Measurements from ENCODE around the gene PHF21A.

Gene PHF21A

DNA sequence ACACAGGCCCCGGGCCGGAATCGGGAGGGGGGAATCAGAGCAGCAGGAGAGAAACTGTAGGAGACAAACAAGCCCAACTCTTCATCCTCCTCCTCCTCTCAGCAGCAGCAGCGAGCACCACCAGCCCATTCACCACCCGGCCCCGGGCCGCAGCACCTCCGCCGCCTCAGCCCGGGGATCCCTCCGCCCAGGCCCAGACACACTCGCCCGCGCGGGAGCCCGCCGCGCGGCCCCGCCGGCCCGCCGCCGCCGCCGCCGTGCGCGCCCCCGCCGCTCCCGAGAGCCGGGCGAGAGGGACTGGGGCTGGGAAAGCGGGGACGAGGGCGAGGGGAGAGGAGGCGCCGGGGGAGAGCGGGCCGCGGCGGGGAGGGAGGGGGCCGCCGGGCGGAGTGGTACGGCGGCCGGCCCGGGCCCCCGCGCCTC lies at the start of gene PHF21A:
TSS of gene PHF21A (minus strand) at position 154 of the 423 bp plus-strand sequence. CDS start 37,235 bp downstream, outside the sequence.
- in situ Hi-C loops (cut with MboI; ENCODE audit: low sequenced_read_pairs) = no loop called here

DNA sequence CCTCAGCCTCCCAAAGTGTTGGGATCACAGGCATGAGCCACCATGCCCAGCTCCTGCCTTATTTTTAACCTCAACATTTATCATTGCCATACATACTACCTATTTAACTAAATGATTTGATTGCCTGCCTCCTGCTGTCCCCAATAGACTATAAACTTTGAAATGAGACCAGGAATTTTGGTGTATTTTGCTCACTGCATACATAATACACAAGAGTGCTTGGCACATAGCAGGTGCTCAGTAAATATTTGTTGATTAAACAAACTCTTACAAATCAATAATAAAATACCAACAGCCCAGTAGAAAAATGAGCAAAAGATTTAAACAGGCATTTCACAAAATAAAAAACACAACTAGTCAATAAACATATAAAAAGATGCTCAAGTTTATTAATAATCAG lies 49.5 kb upstream of the PHF21A start:
- in situ Hi-C loops (cut with MboI; ENCODE audit: low sequenced_read_pairs) = no loop called here

DNA sequence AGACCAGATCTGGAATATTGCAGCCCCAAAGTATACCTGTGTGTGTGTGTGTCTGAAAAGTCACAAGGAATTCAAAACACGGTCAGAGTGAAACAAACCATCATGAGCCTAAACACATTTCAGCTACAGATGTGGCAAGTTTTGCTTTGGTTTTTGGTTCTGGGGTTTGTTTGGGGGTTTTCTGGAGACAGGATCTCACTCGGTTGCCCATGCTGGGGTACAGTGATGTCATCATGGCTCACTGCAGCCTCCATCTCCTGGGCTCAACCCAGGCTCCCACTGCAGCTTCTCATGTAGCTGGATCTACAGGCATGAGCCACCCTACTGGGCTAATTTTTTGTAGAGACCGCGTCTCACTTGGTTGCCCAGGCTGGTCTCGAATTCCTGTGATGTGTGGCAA lies 41.4 kb upstream of the PHF21A start:
- in situ Hi-C loops (cut with MboI; ENCODE audit: low sequenced_read_pairs) = no loop called here

DNA sequence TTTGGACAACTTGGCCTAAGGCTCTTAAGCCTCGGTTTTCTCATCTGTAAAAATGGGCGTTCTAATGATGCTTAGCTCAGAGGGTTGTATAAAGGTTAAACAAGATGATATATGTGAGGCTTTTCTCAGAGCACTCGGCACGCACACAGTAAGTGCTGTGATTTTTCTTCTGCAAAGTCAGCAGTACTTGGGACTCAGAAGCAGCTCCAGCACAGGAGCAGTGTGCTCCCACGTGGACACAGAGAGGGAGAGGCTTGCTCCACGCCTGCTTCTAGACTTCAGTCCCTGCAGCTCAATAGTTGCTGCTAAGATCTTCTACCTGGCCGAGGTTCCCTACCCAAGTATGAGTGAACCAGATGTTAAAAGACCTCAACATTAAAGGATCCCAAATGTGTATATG lies 39.9 kb upstream of the PHF21A start:
- in situ Hi-C loops (cut with MboI; ENCODE audit: low sequenced_read_pairs) = no loop called here

DNA sequence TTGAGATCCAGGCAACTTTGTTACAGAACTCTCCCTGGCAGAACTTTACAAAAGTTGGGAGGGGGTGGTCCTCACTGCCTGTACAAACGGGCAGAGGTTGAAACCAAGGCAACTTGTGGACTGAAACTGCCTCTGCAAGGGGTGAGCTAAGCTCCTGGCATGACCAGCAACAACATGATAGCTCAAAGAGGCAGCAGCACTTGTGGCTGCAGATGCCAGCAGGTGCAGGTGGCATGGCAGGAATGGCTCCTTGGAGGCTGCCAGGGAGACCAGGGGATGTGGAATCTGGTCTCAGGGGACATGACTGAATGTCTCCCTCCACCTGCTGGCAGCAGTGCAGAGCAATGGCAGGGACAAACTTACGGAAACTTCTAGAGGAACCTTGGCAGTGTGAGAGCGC lies 38.8 kb upstream of the PHF21A start:
- in situ Hi-C loops (cut with MboI; ENCODE audit: low sequenced_read_pairs) = no loop called here

DNA sequence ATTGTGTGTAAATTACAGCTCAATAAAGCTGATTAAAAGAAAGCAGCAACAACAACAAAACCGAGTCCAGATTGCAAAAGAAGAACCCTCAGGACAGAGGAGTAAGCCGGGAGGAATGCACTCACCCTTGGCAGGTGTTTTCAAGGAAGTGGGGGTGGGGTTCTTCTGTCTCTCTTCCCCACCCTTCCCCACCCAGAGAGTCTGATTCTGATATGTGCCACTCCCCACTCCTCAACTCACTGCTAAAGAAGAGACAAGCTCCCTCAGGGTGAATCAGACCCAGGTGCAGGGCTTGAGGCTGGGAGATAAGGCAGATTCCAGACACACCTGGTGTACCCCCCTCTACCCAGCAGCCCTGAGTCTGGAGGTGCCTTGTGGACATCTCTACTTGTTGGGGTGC lies 38.4 kb upstream of the PHF21A start:
- in situ Hi-C loops (cut with MboI; ENCODE audit: low sequenced_read_pairs) = no loop called here

DNA sequence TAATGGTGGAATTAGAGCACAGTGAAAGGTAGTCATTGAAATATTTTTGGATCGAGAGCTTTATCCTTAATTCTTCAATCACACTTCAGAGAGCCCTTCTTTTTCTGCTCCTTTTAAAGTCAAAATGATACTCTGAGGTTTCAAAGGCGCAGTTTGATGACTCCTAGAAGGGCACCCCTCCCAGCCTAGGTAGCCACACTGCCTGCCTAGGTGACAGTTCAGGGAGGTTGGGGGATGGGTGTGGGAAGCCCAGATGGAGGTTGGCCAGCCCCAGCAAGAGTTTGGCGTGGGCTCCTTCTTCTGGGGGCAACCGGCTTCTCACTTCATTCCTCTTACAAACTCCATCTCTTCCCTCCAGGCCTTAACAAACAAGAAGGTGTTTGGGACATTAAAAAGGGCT lies 28.6 kb upstream of the PHF21A start:
- in situ Hi-C loops (cut with MboI; ENCODE audit: low sequenced_read_pairs) = no loop called here

DNA sequence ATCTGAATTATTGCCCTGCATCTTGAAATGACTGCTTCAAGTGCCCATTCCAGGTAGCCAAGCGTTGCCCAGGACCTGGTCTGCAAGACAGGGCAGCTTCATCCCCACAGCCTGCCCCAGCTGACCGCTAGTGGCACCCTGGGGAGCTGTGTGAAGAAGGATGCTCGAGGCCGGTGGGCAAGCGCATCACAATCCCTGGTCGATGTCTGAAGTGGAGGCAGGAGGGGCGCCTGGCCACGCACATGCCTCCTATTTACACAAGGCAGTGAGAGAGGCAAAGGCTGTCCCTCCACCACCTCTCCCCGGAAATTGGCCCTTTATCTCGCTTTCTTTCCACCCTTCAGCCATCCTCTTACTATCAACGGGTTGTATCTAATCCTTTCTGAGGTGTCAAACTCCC lies 28.1 kb upstream of the PHF21A start:
- in situ Hi-C loops (cut with MboI; ENCODE audit: low sequenced_read_pairs) = no loop called here

DNA sequence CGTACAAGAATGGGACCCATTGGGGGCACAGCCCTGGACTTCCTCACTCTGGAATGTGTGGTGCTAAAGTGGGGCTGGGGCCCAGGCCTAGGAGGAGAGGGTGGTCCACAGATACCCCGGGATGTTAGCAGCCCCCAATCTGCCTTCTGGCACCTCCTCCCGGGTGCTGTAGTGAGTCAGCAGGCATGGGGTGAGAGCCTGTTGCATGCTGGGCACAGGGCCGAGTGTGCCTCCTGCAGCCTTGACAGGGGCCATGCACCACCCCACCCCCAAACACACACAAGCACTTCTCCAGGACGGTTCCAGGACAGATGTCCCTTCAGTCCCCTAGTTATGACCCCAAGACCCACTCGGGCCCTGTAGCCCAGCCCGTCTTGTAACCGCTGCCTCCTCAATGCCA lies 23.5 kb upstream of the PHF21A start:
- in situ Hi-C loops (cut with MboI; ENCODE audit: low sequenced_read_pairs) = no loop called here

DNA sequence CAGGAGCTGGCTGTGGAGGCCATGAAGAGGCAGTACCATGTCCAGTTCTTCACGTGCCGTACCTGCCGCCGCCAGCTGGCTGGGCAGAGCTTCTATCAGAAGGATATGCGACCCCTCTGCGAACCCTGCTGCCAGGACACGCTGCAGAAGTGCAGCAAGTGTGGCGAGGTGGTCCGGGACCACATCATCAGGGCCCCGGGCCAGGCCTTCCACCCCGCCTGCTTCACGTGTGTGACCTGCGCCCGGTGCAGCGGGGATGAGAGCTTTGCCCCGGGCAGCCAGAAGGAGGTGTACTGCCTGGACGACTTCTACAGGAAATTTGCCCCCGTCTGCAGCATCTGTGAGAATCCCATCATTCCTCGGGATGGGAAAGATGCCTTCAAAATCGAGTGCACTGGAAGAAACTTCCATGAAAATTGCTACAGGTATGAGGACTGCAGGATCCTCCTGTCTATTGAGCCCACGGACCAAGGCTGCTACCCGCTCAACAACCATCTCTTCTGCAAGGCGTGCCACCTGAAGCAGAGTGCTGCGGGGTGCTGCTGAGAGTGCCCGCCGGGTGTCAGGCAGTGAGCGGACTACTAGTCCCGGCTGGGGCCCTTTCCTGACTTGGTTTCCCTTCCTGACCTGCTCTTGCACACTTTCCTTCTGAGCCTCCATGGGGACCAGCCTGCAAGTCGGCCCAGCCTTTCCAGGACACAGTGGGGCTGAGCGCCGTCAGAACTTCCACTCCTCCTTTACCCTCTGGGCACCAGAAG lies 22.0 kb upstream of the PHF21A start:
- in situ Hi-C loops (cut with MboI; ENCODE audit: low sequenced_read_pairs) = no loop called here

DNA sequence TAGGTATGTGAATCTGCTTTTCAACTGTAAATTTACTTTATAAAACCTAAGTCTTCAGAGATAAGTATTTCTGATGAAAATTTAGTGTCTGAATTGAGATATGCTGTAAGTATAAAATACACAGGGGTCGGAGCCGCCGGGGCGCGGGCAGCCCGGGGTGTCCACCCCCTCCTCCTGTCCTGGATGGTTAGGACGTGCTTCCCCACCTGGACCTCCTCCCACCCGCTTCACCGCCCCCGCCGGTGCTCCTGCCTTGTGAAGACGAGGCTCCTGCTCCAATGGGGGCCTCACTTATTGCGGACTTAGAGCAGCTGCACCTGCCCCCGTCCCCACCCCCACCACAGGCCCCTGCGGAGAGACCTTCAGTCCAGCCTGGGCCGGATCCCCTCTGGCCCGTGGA lies 21.3 kb upstream of the PHF21A start:
- in situ Hi-C loops (cut with MboI; ENCODE audit: low sequenced_read_pairs) = no loop called here

DNA sequence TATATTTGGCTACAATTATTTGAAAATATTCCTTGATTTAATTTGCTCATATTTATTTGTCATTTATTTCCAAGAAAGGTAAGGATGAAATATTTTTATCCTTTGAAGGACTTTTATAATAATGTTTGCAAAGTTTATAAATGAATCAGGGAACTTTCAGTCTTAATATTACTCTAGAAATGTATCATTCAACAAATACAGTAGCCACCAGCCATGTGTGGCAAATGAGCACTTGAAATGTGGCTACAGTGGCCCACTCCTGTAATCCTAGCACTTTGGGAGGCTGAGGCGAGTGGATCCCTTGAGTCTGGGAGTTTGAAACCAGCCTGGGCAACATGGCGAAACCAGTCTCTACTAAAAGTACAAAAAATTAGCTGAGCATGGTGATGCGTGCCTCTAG lies 20.3 kb upstream of the PHF21A start:
- in situ Hi-C loops (cut with MboI; ENCODE audit: low sequenced_read_pairs) = no loop called here

DNA sequence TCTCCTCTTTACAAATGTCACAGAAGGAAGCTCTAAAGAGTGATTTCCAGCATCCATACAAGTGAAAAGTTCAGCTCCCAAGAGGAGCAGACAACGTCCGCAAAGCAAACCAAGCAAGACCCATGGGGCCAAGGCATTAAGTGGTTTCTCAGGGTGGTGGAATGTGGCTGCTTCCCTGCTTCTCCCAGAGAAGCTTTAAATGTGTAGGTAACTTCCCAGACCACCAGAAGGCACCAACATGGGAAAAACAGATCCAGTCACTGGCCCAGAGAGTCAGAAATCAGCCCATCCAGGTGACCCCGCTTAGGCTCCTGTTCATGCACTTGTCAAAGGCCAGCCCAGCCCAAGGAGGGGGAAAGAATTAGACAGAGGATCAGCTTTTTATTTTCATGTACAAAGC lies 13.3 kb upstream of the PHF21A start:
- in situ Hi-C loops (cut with MboI; ENCODE audit: low sequenced_read_pairs) = no loop called here

DNA sequence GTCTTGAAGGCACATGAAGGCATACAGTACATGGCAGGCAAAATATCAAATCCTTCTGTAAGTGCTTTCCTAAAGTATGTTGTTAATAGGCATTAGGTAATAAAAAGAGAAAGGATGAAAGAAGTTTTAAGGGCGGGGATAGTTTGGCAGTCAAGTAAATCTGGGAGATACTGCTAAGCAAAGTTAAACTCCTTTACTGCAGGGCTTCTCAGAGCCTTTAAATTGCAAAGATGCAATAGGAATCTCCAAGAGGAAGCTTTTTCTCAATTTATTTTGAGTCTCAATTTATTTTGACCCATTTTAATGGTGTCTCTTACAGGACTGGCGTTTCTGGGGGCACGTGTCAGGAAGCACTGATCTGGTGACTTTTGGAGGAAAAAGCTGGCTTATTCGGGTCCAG lies 12.8 kb upstream of the PHF21A start:
- in situ Hi-C loops (cut with MboI; ENCODE audit: low sequenced_read_pairs) = no loop called here

DNA sequence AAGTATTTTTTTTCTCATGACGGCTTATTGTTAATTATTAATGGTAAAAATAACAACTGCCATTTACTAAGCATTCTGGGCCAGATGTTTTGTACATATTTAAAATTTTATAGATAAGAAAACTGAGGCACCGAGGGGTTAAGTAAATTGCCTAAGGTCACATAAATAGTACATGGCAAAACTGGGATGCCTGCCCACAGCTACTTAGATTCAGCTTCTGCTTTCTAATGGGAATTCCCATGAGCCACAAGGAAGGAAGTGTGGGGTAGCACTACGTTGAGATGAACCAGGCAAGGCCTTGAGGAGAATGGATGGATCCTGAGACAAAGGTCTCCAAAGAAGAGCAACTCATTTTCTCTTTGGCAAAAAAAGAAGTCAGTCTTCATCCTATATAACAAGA lies 11.9 kb upstream of the PHF21A start:
- in situ Hi-C loops (cut with MboI; ENCODE audit: low sequenced_read_pairs) = no loop called here

DNA sequence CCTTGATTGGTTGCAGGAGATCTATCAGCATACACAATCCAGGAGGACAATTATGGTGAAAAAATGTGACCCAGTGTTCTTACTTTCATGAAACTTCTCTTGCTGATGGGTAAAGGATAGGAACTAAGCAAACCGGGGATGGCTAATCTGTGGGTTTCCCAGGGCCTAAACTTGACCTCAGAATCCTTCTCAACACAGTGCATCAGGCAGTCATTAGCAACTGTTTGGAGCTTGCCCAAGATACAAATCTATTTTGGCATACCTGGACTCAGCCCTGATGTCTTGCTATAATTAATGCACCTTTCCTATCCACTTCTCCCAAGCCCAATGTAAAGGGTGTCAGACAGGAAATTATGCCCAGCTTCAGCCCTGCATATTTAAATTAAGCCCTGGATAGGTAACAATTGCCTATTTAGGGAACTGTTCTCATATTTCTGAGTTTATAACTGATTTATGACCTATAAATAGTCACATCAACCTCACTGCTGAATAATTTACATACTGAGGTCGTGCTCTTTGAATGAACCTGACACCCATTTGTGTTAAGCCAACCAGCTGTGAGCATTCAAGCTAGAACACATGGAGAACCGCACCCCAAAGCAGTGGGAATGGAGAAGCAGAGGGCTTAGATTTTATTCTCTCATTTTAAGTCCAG lies 9.2 kb upstream of the PHF21A start:
- in situ Hi-C loops (cut with MboI; ENCODE audit: low sequenced_read_pairs) = no loop called here

DNA sequence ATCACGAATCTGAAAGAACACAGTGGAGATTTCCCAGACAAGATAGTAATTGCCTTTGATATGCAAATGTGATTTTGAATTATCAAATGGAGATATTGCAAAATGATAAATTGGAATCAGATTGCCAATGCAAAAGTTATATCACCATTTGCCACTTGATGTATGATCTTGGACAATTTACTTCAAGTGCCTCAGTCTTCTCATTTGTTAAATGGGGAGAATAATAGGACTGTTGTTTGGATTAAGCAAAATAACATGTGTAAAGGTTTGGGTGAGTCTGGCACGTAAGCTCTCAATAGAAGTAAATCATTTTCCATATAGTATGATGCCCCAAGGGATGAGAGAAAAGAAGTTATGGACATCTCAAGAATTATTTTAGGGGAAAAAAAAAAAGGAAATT lies 7.9 kb upstream of the PHF21A start:
- in situ Hi-C loops (cut with MboI; ENCODE audit: low sequenced_read_pairs) = no loop called here

DNA sequence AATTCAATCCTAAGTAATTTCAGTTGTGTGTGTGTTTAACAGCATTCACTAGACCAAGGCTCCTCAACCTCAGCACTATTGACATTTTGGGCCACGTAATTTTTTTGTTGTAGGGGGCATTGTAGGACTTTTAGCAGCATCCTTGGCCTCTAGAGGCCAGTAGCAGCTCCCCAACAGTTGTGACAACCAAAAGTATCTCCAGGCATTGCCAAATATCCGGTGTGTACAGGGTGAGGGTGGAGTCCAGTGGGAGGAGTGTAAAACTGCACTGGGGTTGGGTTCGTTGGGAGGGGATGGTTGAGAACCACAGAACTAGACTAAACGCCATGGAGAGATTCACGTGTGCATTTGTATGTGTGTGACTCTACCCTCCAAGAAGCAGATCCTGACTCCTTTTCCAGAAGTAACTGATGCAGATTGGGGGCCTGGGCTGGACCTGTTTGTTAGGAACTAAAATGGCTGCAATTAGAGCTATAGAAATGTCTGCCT lies 5.9 kb upstream of the PHF21A start:
- in situ Hi-C loops (cut with MboI; ENCODE audit: low sequenced_read_pairs) = no loop called here

DNA sequence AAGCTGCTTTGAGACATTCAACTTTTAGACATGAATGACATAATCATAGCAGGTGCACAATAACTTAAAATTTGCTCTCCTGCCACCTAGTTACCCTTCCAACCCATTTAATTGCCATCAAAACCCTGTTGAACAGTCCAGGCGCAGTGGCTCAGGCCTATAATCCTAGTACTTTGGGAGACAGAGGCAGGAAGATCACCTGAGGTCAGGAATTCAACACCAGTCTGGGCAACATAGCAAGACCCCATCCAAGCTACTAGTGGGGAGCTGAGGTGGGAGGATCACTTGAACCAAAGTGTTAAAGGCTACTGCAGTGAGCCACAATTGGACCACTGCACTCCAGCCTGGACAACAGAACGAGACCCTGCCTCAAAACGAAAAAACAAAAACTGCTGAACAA lies 4.0 kb upstream of the PHF21A start:
- in situ Hi-C loops (cut with MboI; ENCODE audit: low sequenced_read_pairs) = no loop called here

DNA sequence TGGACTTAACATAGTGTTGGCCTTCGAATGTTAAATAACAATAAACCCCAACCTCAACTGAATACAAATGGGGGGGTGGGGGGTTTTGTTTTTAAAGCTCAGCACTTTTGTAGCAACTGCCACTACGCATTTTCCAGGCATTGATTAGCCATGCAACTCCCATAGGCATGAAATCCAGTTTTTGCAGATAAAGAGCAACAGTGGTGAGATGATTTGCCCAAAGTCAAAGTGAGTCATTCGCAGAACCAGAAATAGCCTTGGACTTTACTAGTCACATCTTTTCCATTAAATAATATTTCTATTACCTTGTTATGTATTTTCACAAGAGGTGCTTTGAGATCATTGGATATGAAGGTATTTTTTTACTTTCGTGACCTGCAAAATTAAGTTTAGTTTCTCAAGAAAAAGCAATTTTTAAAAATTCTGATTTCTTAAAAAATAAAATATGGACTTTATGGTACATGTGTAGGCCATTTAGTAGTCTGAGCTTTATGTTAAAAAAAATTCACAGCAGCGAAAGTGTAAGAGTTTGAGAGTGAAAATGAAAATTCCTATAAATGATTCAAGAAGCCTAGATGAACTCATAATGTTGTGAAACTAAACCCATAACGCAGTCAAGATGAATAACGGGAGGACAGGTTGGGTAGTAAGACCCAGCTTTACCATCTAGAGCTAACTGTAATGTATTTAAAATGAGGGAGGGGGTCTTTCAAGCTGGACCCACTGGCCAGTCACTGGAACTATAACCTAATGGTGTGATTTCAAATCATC lies 1.9 kb upstream of the PHF21A start:
- in situ Hi-C loops (cut with MboI; ENCODE audit: low sequenced_read_pairs) = no loop called here

DNA sequence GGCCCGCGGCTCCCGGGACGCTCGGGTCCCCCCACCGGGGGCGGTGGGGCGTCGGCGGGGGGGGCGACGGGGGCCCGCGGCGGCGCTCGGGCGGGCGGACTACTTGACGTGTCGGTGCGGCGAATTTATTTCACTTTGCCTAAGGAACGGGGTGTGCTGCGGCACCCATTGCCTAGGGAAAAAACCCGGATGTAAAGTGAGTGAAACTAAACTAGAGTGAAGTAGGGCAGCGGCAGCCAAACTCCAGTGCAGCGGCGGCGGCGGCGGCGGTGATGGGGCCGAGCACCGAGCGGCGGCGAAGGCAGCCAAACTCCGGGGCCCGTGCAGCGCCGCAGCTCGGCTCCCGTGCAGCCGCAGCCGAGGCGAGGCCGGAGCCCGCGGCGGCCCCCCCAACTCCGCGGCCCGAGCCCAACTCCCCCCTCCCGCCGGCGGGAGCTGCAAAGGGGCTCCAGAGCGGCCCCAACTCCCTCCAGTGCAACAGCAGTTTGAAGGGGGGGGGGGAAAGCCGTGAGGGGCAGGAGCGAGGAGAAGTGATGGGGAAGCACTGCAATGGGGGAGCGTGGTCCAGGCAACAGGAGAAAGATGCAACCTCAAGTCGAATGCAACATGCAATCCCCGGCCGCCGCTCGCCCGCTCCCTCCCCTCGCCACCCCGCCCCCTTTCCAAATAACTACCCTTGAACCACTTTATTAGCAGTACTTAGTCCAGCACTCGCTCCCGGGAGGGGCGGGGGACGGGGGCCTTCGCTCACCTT lies 647 bp upstream of the PHF21A start:
- in situ Hi-C loops (cut with MboI; ENCODE audit: low sequenced_read_pairs) = no loop called here
